Measurements from ENCODE around the gene CEP63.

Gene CEP63

DNA sequence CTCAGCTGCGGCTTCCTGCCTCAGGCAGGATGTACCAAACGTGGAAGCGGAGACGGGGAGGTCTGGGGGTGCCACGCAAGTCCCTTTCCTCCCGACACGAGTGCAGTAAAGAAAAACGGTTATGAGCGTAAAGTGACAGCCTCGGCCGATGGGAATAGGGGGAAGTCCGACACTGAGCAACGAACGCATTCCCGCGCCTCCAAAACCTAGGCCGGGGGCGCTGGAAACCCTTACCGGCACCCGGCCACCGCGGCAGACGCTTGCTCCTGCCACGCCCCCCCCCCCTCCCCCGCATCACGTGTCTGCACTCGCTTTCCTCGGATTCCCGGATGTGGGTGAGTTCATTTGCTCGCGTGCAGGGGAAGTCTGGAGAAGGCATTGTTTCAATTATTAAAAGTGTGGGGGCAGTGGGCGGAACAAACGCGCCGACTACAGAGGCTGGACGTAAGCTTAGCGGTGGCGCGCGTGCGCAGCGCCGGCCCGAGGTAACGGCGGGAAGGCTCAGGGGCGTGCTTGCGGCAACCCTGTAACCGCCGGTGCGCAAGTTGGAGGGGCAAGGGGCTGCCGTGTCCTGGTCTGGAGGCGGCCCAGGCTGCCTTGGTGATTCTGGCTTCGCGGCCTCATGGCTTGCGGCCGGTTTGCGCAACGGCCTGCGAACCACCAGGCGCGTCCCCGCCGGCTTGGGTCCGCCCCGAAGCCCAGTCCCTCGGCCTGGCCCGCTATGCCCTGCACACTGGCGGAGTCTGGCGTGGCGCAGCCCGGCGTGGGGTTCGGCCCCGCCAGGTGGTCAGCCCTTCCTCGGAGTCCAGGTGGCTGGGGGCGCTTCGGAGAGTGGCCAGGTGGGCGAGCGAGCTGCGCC lies at the start of gene CEP63, which contains the start of gene ANAPC13:
Gene CEP63 (plus strand): TSS at position 340 of the 859 bp plus-strand sequence. CDS start 9,264 bp downstream, outside the sequence.
Gene ANAPC13 (minus strand): TSS at position 268 of the 859 bp plus-strand sequence. CDS start 3,081 bp downstream, outside the sequence.
- TF ChIP-seq ZNF274 (IDR thresholded peaks at IDR 0.05; ENCODE audit: low read depth, low read length) = no peak
- H3K4me3 ChIP-seq (ENCODE audit: low read length) = peak within 1 kb of the TSS; percentile 96

DNA sequence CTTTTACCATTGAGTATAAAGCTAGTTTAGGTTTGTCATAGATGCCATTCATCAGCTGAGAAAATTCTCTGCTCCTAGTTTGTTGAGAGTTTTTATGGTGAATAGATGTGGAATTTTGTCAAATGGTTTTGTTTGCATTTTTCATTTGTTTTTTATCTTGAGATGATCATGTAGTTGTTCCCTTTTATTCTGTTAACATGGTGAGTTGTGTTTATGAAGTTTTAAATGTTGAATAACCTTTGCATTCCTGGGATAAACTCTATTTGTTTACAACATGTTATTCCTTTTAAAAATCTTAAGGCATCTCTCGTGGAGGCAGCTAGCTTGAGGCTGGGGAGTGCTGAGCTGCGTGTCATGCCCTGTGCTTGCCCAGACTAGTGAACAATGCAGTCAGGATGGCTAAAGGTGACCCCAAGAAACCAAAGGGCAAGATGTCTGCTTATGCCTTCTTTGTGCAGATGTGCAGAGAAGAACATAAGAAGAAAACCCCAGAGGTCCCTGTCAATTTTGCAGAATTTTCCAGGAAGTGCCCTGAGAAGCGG lies 48.6 kb upstream of the CEP63 start:
- TF ChIP-seq ZNF274 (IDR thresholded peaks at IDR 0.05; ENCODE audit: low read depth, low read length) = no peak
- no peak overlapping the region for H3K4me3 ChIP-seq (ENCODE audit: low read length)

DNA sequence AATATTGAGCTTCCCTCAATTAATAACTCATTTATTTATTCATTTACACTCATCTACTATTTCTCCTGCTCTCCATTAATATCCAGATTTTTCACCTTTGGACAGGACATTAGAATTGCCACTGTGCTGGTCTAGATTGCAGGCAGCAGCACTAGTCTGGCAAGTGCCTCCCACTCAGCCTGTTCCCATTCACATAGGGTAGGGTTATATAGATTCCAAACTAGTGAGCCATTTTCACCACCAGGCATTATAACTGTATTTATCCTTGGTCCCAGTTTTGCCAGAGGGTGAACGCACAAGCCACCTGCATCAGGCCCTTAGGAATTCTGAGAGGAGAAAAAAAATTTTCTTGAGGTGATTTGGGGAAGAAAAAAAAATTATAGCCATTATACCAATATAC lies 44.5 kb upstream of the CEP63 start:
- no peak overlapping the region for H3K4me3 ChIP-seq (ENCODE audit: low read length)
- TF ChIP-seq ZNF274 (IDR thresholded peaks at IDR 0.05; ENCODE audit: low read depth, low read length) = no peak

DNA sequence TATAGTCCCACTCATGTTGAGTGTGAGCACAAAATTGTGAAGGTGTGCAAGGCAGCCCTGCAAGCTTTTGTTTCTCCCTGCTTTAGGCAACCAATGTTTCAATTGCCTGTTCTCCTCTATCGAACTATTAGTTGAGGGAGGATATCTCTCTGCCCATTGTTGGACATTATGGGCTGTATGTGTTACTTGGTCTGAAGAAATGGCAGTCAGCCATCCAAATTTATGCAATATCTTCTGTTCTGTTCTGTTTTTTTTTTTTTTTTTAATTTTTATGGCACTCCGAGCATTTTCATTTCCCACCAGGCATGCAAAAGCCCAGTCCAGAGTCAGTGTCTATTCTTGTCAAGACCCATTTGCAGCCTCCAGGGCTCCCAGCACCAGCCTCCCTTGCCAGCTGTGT lies 44.0 kb upstream of the CEP63 start:
- no peak for TF ChIP-seq ZNF274 (IDR thresholded peaks at IDR 0.05; ENCODE audit: low read depth, low read length)
- no peak overlapping the region for H3K4me3 ChIP-seq (ENCODE audit: low read length)

DNA sequence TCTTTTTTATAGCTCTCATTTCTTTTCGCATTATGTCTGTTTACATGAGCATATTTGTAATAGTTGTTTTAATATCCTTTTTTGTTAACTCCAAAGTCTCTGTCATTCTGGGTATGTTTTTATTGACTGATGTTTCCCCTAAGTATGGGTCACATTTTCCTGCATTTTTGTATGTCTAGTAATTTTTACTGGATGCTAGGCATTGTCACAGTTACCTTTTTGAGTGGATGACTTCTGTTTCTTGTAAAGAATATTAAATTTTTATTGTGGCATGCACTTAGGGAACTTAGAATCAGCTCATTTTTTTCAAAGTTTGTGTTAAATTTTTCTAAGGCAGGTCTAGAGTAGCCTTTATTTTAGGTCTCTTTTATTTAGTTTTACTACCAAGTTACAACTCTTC lies 40.8 kb upstream of the CEP63 start:
- no peak for TF ChIP-seq ZNF274 (IDR thresholded peaks at IDR 0.05; ENCODE audit: low read depth, low read length)
- no peak overlapping the region for H3K4me3 ChIP-seq (ENCODE audit: low read length)

DNA sequence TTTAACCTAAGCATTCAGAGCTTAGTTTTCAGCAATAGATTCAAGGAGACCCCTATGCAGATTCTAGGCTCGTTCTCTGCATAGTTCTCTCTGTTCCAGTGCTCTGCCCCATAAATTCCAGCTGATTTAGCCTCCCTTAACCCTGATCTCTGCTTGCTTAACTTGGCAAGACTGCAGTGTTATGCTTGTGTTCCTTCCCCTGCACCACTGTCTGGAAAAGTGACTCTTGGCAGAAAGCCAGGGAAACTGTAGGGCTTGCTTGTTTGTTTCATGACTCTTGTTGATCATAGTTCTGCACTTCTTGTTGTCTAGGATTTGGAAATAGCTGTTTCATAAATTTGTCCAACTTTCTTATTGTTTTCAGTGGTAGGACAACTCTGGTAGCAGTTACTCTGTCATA lies 40.2 kb upstream of the CEP63 start:
- no peak for TF ChIP-seq ZNF274 (IDR thresholded peaks at IDR 0.05; ENCODE audit: low read depth, low read length)
- H3K4me3 ChIP-seq (ENCODE audit: low read length) = no peak overlapping the region

DNA sequence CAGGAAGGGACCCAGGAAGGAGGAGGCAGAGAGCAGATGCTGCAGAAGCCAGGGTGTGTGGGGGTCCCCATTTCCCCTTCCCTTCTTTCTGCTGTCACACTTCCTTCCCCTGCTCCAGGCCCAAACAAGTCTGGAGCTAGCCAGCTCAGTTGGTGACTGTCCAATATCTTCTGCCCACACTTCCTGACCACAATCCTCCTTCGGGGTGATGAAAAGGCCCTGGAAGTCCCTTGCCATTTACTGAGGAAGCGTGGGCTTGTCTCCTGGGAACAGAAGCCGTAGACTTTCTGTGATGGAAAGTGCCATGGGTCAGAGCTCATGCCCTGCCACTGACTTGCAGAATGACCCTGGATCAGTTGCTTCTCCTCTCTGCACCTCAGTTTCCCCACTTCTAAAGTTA lies 39.1 kb upstream of the CEP63 start:
- H3K4me3 ChIP-seq (ENCODE audit: low read length) = no peak overlapping the region
- TF ChIP-seq ZNF274 (IDR thresholded peaks at IDR 0.05; ENCODE audit: low read depth, low read length) = no peak

DNA sequence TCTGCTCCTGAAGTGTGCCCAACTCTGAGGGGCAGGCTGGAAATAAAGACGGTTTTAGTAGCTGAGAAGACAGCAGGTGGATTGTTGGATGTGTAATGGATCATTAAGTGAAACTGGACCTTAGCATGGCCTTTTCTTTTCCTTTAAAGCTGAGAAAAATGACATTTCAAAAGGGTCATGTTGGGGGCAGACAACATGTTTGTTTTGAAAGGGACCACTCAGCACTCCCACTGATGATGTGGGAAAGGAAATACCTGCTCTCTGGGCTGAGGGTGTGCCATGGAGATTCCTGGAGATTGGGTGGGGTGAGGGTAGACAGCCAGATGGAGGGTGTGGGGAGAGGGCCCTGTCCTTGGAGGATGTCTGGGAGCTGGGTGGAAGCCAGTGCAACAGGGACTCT lies 38.5 kb upstream of the CEP63 start:
- no peak for TF ChIP-seq ZNF274 (IDR thresholded peaks at IDR 0.05; ENCODE audit: low read depth, low read length)

DNA sequence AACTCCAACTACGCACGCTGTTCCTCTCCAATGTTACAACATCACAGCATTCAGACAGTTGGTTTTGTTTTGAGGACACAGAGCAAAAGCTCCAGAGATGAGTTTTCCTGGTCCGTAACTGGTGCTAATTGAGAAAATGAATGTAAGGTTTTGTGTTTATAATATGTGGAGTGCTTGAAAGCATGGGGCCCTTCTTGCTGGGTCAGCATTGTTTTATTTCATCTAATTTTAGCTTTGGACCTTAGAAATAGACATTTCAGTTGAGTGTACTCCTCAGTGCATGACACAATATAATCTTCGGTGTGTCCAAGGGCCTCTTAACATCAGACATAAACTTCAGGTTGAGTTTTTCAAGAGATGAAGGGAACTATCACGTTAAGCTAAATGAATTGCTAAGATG lies 37.2 kb upstream of the CEP63 start:
- no peak for TF ChIP-seq ZNF274 (IDR thresholded peaks at IDR 0.05; ENCODE audit: low read depth, low read length)
- no peak overlapping the region for H3K4me3 ChIP-seq (ENCODE audit: low read length)

More for the DNA sequence above, 38.5 kb upstream of the CEP63 start:
- H3K4me3 ChIP-seq (ENCODE audit: low read length) = no peak overlapping the region

DNA sequence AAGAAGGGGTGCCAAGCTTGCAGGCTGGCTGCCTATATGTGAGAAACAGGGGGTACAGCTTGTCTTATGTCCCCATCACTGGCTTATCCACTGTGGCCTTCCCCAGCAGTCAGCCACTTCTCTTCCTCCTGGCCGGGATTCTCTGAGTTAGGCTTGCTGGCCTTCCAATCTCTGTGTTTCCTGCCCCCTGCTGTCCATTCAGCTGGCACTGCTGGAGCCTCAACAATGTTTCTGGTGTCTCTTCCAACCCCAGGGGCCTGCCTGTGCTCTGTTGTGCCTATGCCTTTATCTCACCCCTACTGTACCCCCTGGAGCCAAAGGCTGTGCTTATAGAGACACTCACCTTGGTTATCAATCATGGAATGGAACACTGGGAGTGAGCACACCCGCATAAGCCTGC lies 36.6 kb upstream of the CEP63 start:
- no peak overlapping the region for H3K4me3 ChIP-seq (ENCODE audit: low read length)
- no peak for TF ChIP-seq ZNF274 (IDR thresholded peaks at IDR 0.05; ENCODE audit: low read depth, low read length)

DNA sequence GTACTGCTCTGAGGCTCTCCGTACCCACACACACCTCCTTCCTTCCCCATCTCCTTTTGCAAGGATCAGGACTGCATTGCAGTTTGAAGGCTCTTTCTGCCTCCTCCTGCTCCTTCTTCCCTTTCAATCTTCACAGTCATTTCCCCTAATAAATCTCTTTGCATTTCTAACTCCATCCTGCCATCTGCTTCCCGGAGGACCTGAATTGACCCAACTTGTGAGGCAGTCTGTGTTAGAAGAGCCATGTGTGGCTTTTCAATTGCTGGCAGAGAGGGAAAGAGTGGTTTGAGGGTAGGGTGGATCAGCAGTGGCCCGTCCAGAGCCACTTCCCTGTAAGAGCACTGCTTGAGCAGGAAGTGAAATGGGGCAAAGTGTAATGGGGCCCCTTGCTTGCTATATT lies 35.9 kb upstream of the CEP63 start:
- TF ChIP-seq ZNF274 (IDR thresholded peaks at IDR 0.05; ENCODE audit: low read depth, low read length) = no peak
- H3K4me3 ChIP-seq (ENCODE audit: low read length) = no peak overlapping the region

DNA sequence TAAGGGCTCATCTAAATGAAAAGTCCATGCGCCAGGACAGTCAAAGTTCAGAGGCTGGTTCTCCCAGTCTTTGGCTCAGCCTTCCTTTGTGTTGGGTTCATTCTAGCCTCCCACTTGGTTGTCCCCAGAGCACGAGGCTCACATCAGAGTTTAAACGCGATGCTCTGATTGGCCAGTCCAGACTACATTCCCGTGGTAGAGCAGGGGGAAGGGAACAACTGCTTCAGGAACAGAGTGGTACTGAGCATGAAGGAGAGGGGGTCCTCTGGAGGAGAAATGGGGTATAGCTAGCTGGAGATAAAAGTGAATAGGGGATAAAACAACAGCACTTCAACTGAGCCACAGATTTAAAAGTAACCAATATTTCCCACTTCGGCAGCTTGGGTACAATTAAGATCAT lies 32.2 kb upstream of the CEP63 start:
- no peak for TF ChIP-seq ZNF274 (IDR thresholded peaks at IDR 0.05; ENCODE audit: low read depth, low read length)
- H3K4me3 ChIP-seq (ENCODE audit: low read length) = no peak overlapping the region

DNA sequence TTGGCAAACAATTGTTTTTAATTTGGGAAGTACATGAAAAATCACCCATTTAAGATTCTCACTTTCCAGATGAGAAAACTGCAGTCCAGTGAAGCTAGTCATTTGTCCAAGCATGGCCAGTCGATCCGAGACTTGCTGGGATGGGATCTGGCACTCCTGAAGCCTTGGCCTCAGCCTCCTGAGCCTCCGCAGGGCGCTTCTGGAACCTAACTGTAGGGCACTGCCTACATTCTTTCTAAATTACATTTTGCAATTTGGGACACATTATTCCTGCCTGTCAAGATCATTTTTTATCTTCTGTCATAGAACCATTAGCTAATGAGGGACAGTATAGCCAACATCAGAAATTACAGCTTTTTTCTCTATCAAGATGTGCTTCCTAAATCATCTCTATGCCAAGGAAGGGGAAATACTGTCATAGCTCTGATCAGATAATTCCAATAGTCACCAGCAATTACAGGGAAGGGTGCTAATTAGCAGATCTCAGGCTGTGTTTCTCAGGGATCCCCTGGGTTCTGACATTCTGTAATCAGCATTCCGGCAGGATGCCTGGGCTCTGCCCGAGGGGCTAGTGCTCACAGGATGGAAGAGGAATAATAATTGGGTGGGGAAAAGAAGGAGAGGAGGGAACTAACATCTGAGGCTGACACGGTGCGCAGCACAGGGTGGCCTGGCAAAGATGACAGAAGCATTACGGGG lies 28.3 kb upstream of the CEP63 start:
- H3K4me3 ChIP-seq (ENCODE audit: low read length) = no peak overlapping the region
- TF ChIP-seq ZNF274 (IDR thresholded peaks at IDR 0.05; ENCODE audit: low read depth, low read length) = no peak

DNA sequence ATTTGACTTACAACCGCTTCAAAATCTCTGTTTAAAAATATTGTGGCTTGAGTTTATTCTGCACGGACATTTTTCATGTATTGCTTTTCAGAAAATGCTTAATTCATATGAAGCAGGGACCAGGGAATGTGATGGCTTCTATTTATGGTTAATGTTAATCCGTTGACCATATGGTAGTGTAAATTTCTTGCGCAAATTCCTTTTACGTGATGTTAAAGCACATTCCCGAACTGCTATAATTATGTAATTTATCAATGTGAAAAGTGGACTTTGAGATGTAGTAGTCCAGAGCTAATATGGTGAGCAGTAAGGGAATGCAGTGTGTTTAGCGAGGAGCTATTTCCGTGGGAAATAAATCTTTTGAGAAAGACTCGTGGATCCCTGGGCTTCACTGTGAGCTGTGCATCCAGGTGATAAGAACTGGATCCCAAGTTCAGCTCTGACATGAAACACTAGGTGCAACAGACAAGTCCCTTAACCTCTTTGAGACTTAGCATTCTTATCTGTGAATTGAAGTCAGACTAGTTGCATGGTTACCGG lies 27.4 kb upstream of the CEP63 start:
- no peak for TF ChIP-seq ZNF274 (IDR thresholded peaks at IDR 0.05; ENCODE audit: low read depth, low read length)
- no peak overlapping the region for H3K4me3 ChIP-seq (ENCODE audit: low read length)
